GM18519 (cell line): ENCODE measurements around the gene TIAM2.
"Not testable (repeated sequence)": the region's sequence is repeated elsewhere in the genome, so short reads cannot be mapped to it uniquely, and the experiment has no call there.

Experiments used
- ATAC-seq: cut with Tn5 transposase; IDR thresholded peaks from one replicate; pipeline ENCODE4 v1.9.1; 2021; ENCODE audit warnings: mild to moderate bottlenecking, moderate library complexity; ENCODE audit not compliant: unreplicated experiment, low FRiP score

The TIAM2 gene

DNA sequence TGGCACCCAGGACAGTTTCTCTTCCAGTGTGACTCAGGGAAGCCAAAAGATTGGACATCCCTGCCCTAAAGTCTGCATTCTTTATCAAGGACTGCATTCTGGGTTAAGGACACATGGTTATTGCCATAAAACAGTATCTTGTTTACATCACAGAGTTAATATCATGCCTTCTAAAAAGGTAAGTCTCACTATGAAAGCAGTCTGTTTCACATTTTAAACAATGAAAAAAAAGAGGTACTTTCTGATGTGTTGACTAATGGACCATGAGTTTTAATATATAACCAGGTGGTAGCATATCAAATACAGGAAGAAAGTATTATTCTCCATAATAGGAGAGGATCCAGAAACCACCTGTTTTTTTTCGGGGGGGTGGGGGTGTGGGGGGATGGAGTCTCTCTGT, 93.7 kb downstream of the TIAM2 start:
- no peak for ATAC-seq

DNA sequence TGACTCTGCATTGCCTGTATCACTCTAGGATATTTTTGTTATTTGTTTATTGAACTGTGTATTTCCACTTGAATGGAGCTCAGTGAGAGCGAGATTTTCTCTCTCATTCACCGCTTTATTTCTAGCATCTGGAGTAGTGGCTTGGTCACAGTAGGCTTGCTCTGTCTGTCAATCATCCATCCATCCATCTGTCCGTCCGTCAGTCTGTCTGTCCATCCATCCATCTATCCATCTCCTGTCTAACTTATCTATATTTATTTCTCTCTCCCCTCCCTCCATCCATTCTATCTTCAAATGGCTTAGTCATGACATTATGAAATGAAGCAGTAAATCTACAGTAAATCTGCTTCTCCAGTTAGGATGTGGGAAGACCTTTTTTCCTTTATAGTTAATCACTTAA, 94.6 kb downstream of the TIAM2 start:
- ATAC-seq = no peak

DNA sequence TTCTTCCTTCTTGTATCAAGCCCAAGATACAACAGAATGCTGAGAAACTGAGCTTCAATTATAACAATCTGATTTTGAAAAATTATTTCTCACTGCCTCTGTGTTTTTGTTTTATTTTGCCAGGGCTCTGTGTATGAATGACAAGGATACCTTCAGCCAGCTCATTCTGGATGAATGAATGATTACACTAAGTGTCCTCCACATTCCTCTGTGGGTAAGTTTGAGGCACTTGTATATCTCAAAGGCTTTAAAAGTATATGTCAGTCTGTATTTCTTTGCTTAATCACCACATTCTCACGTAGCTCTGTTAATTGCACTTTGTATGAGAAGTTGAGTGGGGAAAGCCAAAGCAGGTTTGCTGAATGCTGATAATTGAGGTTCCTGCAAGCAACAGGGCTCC, 95.1 kb downstream of the TIAM2 start:
- ATAC-seq = no peak

DNA sequence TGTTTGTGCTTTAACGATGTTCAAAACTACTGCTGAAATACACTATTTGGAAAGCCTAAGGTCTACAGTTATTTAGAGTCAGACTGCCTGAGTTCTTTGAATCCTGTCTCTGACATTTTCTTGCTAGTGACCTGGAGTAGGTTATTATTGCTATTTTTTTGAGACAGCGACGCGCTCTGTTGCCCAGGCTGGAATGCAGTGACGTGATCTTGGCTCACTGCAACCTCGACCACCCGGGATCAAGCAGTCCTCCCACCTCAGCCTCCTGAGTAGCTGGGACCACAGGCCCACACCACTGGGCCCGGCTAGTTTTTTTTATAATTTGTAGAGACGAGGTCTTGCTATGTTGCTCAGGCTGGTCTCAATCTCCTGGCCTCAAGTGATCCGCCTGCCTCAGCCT, 96.6 kb downstream of the TIAM2 start:
- ATAC-seq = no peak

DNA sequence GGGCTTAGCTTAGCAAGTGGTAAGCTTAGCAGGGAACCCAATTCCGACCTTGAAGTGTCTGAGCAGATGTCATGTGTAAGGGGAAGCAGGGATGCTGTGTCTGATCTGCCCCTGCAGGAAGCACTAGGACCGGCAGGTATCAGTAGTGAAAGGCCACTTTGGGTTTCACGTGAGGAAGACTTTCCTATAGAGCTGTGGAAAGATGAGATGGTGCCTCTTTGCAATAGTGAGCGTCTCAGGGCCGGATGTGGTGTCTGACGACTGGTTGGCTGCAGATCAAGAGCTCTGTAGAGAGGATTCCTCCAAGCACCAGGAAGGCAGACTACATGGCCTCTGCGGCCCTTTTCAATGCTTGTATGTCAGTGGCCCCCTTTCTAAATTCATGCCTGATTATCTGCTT, 98.3 kb downstream of the TIAM2 start:
- no peak for ATAC-seq

- no peak for ATAC-seq
Measured at GRCh38 chr6:155100087-155100486, 105.0 kb downstream of the TIAM2 start.

DNA sequence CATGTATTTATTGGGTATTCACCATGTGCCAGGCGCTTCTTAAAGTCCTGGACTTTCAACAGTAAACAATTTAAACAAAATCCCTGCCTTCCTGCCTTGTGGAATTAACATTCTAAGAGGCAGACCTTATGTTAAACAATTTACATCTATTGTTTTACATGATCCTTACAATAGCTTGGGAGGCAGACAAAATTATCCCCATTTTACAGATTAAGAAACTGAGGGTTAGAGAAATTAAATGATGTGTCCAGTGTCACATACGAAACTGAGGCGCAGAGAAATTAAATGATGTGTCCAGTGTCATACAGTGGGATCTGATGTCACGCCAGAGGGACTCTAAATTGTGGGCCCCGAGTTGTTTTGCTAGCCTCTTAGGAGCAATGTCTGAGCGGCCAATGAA, 105.5 kb downstream of the TIAM2 start:
- no peak for ATAC-seq

- not testable (repeated sequence) for ATAC-seq
Measured at GRCh38 chr6:155103083-155103645, 108.0 kb downstream of the TIAM2 start.

GRCh38 chr6:155103816-155104366, 108.8 kb downstream of the TIAM2 start:
- ATAC-seq = no peak

DNA sequence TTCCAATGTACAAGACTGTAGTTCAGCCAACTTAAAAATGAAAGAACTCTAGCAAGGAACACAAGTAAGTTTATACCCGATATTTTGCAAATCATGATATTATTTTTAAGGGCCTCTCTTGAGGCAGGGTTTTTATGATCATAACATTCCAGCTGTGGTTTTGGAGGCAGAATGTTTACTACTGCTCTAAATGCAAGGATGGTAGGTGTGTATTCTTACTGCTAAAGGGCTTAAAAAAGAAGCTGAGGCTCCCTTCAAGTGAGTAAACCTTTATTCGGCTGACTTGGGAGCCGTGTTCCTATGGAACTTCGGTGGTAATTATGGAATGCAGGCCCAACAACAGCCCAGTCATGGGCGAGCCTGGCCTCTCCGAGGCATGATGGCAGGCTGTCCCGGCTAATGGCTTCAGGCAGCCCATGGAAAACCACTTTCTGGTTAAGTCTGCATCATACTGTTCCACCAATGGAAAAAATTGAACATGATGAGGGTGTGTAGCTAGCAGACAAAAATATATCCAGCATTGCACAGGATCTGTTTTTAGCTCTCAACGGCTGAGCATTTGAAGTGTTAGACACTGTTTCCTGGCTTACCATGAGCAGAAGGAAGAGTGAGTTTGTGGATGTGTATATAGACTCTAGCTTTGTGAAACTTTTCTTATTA, 111.5 kb downstream of the TIAM2 start:
- ATAC-seq = no peak

GRCh38 chr6:155107432-155108069, 112.4 kb downstream of the TIAM2 start:
- ATAC-seq = no peak

DNA sequence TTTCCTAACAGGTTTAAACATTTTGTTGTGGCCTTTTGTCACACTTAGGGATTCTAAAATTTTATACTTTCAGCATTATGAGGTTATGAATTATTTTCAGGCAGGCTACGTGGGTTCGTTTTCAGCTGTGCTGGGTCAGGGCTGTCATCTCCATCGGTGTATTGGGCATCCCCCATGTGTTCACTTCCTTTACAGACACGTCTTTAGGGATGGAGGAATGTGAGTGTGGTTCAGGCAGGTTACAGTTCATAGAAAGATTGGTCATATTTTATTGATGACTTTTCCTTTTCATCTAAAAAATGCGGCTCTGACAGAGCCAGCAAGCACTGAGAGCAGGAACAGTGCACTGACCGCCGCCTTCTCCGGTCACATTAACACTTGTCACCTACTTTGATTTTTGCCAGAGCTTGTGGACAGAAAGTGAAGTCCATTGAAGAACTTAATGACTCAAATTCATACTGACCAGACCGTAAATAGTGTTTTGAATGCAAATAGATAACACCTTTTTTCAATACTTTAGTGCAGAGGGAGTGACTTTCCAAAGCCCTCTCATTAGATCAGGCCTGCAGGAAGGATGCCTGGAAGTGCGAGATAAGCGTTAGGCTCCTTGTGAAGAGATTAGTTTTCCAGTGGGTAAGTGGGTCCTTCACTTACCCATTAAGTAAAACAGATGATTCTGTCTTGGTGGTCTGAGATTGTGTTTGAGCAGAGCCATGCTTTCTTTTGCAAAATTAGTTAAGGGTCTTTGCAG, 113.1 kb downstream of the TIAM2 start:
- no peak for ATAC-seq

GRCh38 chr6:155110721-155111120, 115.6 kb downstream of the TIAM2 start:
- no peak for ATAC-seq

GRCh38 chr6:155112757-155113156, 117.6 kb downstream of the TIAM2 start:
- ATAC-seq = no peak

- ATAC-seq = no peak
Measured at GRCh38 chr6:155115893-155116570, 120.9 kb downstream of the TIAM2 start.

GRCh38 chr6:155116571-155116910, 121.4 kb downstream of the TIAM2 start:
- no peak for ATAC-seq

GRCh38 chr6:155117256-155117655, 122.1 kb downstream of the TIAM2 start:
- no peak for ATAC-seq

DNA sequence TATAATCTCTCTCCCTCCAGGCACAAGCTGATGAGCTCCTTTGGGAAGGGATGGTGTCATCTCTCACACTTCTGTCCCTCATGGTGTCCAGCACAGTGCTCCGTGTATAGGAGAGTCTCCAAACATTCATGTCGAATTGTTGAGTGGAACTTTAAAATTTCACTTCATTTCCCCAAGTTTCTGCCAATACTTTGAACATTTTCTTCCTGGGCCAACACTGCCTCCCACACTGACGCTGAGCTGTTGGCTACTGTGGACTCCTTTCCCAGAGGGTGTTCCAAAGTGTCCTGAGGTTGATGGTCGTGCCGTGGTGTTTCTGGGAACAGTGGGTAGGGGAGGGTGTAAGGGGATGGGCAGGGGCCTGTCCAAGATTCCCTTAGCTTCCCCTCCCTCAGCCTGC, 122.7 kb downstream of the TIAM2 start:
- ATAC-seq = no peak

GRCh38 chr6:155119201-155119600, 124.1 kb downstream of the TIAM2 start:
- not testable (repeated sequence) for ATAC-seq

DNA sequence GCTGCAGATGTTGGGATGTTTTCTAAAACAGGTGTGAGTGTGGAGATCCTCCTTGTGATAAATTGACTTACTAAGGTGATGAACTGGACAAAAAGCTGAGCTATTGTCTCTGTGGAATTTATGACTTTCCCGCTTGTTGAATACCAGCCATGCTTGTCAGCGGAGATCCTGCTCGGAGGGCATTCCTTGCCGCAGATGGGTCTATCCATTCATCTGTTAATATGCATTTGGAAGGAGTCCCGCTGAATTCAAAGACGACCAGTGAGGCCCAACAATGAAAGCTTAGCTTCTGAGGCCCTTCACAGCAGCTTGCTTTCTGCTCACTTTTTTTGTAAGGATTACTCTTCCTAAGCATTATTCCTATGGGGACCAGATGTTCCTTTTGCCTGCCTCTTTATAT, 124.9 kb downstream of the TIAM2 start:
- no peak for ATAC-seq

DNA sequence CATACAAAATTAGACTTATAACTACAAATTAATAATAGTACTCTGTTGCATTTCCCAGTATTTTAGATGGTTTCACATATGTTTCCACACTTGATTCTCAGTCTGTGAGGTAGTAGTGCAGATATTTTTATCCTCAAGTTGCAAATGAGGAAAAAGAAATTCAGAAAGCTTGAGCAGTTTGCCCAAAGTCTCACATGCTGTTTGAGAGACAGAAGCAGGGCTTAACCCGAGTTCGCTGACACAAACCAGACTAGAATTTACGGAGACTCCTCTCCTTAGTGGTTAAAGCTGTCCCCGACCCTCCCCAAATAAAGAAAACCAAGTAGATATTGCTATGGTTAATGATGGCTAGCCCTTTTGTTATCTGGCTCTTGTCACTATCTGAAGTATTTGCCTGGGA, 126.2 kb downstream of the TIAM2 start:
- no peak for ATAC-seq
